ENCODE results near the gene MAT1A. TPM values are rescaled to one million over a fixed set of nuclear protein-coding genes. Genes with fewer than 3 reads are reported as not detected.

MAT1A gene
- total and polyA plus RNA-seq, 9 of the 15 experiments (the other 6 are each of a cell fraction or from before 2014, with no cell fraction given): 0.03 to 0.30 (median 0.11) TPM; not detected in 2

GRCh38 chr10:80279146-80279545, 10.3 kb downstream of the MAT1A start:
- H3K9ac ChIP-seq (ENCODE audit: insufficient read depth in 1 of 2, low read depth in 2 of 2, low read length in 2 of 2): peak overlapping the region in 1 of 2 experiments; percentile 30; a peak in 1 of 4 replicates
- H4K20me1 ChIP-seq (replicated peaks; ENCODE audit: control insufficient read depth, insufficient read depth, low read length): no peaks in the 10 kb centered on the region
- POLR2A ChIA-PET: no interaction called here
- H3K27ac ChIP-seq (ENCODE audit: extremely low read depth, low read depth, low read length): no peak overlapping the region
- no peaks in the 10 kb centered on the region for H3K79me2 ChIP-seq (ENCODE audit: control insufficient read depth, insufficient read depth, low read length)
- H3K4me2 ChIP-seq (ENCODE audit: insufficient read depth, low read length): no peak overlapping the region
- H3K4me1 ChIP-seq (replicated peaks in 1 of 2; ENCODE audit: control insufficient read depth in 2 of 2, insufficient read depth in 2 of 2, low read length in 2 of 2): no peaks in the 10 kb centered on the region
- ATAC-seq: no peak
- WGBS (ENCODE audit: insufficient coverage, low coverage, missing lambda C conversion rate): 2% methylated on average over 5 of the region's 5 CpGs
- H2AFZ ChIP-seq (ENCODE audit: low read depth, low read length): no peak overlapping the region
- in situ Hi-C loops (cut with MboI) (no loop called here), intact Hi-C loops (cut with micrococcal nuclease) (no loop called here)
- no peaks in the 10 kb centered on the region for H3K9me1 ChIP-seq (ENCODE audit: control insufficient read depth, insufficient read depth, low read length)
- BruUV-seq (replicated peaks): no TSS peak
- TF ChIP-seq, protein P1, sequence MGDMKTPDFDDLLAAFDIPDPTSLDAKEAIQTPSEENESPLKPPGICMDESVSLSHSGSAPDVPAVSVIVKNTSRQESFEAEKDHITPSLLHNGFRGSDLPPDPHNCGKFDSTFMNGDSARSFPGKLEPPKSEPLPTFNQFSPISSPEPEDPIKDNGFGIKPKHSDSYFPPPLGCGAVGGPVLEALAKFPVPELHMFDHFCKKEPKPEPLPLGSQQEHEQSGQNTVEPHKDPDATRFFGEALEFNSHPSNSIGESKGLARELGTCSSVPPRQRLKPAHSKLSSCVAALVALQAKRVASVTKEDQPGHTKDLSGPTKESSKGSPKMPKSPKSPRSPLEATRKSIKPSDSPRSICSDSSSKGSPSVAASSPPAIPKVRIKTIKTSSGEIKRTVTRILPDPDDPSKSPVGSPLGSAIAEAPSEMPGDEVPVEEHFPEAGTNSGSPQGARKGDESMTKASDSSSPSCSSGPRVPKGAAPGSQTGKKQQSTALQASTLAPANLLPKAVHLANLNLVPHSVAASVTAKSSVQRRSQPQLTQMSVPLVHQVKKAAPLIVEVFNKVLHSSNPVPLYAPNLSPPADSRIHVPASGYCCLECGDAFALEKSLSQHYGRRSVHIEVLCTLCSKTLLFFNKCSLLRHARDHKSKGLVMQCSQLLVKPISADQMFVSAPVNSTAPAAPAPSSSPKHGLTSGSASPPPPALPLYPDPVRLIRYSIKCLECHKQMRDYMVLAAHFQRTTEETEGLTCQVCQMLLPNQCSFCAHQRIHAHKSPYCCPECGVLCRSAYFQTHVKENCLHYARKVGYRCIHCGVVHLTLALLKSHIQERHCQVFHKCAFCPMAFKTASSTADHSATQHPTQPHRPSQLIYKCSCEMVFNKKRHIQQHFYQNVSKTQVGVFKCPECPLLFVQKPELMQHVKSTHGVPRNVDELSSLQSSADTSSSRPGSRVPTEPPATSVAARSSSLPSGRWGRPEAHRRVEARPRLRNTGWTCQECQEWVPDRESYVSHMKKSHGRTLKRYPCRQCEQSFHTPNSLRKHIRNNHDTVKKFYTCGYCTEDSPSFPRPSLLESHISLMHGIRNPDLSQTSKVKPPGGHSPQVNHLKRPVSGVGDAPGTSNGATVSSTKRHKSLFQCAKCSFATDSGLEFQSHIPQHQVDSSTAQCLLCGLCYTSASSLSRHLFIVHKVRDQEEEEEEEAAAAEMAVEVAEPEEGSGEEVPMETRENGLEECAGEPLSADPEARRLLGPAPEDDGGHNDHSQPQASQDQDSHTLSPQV (IDR thresholded peaks at IDR 0.05): no peak
- TF ChIP-seq ZNF75A (CRISPR knock-in tag; IDR thresholded peaks at IDR 0.05) (no peak), RBM25 (IDR thresholded peaks at IDR 0.05; ENCODE audit: low read depth, low read length, severe bottlenecking) (no peak), PTTG1 (tag; IDR thresholded peaks at IDR 0.05; ENCODE audit: low read depth) (no peak), GTF2E2 (tag; IDR thresholded peaks at IDR 0.05) (no peak), CBX2 (IDR thresholded peaks at IDR 0.05; ENCODE audit: insufficient read depth, low read length, poor library complexity, severe bottlenecking) (no peak), RUNX1 (IDR thresholded peaks at IDR 0.05; ENCODE audit: low read depth) (no peak), SREBF1 (IDR thresholded peaks at IDR 0.05; ENCODE audit: borderline replicate concordance, low read depth, low read length) (no peak), POLR2B (IDR thresholded peaks at IDR 0.05; ENCODE audit: low read depth, partially characterized antibody) (no peak), ZNF444 (CRISPR knock-in tag; IDR thresholded peaks at IDR 0.05) (no peak), ZFP30 (CRISPR knock-in tag; IDR thresholded peaks at IDR 0.05; ENCODE audit: borderline replicate concordance) (no peak), CCAR2 (IDR thresholded peaks at IDR 0.05; ENCODE audit: low read depth, low read length) (no peak), HMG20A (CRISPR knock-in tag; conservative IDR thresholded peaks at IDR 0.05) (no peak), ZNF12 (CRISPR knock-in tag; IDR thresholded peaks at IDR 0.05) (no peak), CHD1 (IDR thresholded peaks at IDR 0.05; ENCODE audit: low read length) (no peak)
- FAIRE-seq: no peak
- peaks cover 33 to 81% of the 10 kb centered on the region in 2 experiments; a peak in 4 of 5 replicates for H3K27me3 ChIP-seq (ENCODE audit: control insufficient read depth in 2 of 2, insufficient read depth in 2 of 2, low read length in 2 of 2)
- peak in 1 of 4 experiments; percentile 4 for DNase-seq (ENCODE audit: extremely low read depth in 1 of 4, low spot score in 3 of 4)
- no peaks in the 10 kb centered on the region for H3K36me3 ChIP-seq (ENCODE audit: control insufficient read depth, insufficient read depth, low read length)
- H3K9me3 ChIP-seq (replicated peaks; ENCODE audit: control insufficient read depth, insufficient read depth, low read depth, low read length): no peaks in the 10 kb centered on the region
- CTCF ChIA-PET (ENCODE audit: low intra/inter-chr PET ratio): no interaction called here
- H3K4me3 ChIP-seq: no peak overlapping the region

Data from K562 (cell line).